GM18499 (cell line): ENCODE data around the gene ETV7.

Experiments used
- ATAC-seq: cut with Tn5 transposase; IDR thresholded peaks from one replicate; pipeline ENCODE4 v1.9.1; 2021; ENCODE audit warnings: moderate number of reproducible peaks; ENCODE audit not compliant: insufficient read depth, unreplicated experiment

Gene ETV7

DNA sequence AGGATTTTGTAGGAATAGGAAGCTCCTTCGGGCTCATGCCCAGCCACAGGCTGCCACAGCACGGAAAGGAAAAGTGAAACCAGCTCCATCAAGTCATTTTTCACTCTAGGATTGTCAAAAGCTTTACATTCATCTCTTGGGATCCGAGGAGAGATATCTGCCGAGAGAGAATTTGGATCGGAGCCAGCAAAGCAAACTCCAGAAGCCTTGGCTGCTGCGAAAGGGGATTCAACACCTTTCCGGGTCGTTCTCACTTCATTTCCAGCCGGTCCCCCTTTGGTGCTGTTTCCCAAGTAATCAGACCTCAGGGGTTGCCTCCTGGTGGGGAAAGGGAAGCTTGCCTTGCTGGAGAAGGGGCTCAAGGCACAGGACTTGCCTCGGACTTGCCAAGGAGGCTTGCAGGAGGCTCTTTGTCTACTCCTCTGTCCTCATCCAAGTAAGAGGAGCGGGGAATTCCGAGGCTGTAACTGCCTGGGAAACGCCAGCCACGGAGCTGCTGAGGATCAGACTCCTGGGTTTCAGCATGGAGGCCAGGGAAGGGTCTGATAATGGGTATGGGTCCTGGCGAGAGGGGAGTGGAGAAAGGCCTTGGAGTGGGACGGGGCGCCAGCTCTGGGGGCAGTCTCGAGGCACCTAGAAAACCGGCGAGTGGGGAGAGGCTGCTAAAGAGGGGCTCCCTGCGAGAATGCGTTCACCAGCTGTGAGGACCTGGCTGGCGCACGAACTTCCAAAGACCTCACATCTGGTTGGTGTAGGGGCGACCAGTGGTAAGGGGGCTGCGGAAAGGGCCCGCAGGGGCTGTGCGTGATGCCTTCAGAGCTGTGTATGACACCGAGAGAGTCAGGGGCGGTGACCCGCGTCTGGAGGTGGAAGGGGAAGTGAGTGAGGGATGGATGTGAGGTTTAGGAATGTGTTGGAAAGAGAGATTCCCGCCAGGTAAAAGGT lies 702 bp downstream of the ETV7 start:
- no peak for ATAC-seq

- ATAC-seq = no peak
Observed at GRCh38 chr6:36384095-36384494, 3.4 kb downstream of the ETV7 start.

GRCh38 chr6:36383606-36384005 lies 3.9 kb downstream of the ETV7 start:
- ATAC-seq = no peak

DNA sequence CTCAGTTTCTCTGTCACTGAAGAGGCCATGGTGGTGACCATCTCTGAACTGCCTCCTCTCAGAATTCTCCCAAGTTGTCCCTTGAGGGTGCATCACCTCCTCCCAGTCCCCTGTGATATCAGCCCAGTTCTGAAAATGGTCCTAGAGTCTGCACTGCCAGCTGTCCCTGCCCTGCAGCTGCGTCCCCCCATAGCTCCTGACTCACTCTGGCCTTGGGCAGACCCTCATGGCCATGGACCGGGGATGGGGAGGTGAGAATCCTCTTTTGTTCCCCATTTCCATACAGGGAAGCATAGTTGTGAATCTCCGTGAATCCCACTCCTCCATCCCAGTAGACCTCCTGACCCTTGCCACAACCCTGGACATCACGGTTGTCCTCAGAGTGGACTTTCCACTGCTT lies 4.5 kb downstream of the ETV7 start:
- ATAC-seq = no peak

- ATAC-seq = no peak
Observed at GRCh38 chr6:36381502-36382389, 5.7 kb downstream of the ETV7 start.

GRCh38 chr6:36380166-36380565 lies 7.3 kb downstream of the ETV7 start:
- no peak for ATAC-seq

- no peak for ATAC-seq
Observed at GRCh38 chr6:36378936-36379335, 8.5 kb downstream of the ETV7 start.

- ATAC-seq = no peak
Observed at GRCh38 chr6:36378243-36378920, 9.1 kb downstream of the ETV7 start.

DNA sequence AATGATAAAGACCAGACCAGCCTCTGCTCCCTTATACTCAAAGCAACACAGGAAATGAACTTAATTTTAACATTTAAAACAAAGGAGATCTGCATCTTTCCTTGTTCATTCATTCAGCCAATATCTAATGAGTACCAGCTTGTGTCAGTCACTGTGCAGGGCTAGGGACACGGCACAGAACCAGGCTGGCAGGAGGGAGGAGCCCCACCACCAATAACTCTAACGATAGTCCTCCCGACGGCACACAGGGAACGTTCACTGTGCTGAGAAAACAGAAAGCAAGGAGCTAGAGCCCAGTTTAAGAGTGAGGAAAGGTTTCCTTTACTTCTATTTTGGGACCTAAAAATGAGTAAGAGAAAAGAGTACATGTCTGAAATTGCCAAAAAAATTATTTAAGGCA lies 9.9 kb downstream of the ETV7 start:
- no peak for ATAC-seq

- ATAC-seq = no peak
Observed at GRCh38 chr6:36376742-36377141, 10.7 kb downstream of the ETV7 start.

DNA sequence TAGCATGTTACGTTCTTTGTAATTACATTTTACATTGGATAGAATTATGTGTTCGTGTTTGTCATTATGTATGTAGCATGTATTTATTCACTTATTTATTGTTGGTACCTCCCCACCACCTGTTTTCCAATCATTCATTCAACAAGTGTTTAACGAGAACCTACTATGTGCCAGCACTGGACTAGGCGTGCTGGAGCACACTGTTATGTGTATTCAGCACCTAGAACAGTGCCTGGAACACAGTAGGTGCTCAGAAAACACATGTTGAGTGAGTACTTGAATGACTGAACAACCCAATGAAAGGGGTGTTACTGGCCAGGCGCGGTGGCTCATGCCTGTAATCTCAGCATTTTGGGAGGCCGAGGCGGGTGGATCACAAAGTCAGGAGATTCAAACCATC lies 11.3 kb downstream of the ETV7 start:
- no peak for ATAC-seq

DNA sequence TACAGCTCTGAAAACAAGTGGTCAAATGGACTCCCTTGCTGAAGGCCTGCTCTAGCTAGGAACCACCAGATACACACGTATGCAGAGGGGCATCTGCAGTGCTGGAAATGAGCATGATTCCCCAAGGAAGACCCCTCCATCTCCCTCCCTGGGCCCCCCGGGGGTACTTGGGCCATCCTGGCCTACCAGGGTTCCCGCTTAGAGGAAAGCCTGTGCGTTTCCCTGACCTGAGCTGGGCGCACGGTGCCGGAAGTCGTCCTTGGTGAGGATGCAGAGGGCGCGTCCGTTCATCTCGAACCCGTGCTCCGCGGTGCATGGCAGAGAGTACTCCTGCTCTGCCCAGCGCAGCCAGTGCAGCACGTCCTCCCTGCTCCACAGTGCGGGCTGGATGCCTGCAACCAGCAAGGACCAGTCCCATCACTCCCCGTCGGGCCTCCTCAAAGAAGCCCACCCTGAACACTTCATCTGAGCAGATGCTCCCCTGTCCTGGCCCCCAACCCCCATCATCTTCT lies 11.8 kb downstream of the ETV7 start:
- ATAC-seq = no peak

- ATAC-seq = no peak
Observed at GRCh38 chr6:36374972-36375371, 12.5 kb downstream of the ETV7 start.

DNA sequence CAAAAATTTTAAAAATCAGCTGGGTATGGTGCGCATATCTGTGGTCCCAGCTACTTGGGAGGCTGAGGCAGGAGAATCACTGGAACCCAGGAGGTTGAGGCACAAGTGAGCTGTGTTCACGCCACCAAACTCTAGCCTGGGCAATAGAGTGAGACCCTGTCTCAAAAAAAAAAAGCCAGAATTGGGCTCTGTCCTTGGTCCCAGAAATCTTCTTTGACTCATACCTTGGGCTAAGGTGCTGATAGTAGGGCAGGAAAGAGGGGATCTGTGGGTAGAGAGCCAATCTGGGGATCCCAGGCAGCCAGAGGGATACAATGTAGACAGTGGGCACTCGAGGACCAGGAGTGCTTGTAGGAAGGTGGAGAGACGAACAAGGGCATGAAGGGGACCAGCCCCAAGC lies 13.3 kb downstream of the ETV7 start:
- ATAC-seq = no peak

DNA sequence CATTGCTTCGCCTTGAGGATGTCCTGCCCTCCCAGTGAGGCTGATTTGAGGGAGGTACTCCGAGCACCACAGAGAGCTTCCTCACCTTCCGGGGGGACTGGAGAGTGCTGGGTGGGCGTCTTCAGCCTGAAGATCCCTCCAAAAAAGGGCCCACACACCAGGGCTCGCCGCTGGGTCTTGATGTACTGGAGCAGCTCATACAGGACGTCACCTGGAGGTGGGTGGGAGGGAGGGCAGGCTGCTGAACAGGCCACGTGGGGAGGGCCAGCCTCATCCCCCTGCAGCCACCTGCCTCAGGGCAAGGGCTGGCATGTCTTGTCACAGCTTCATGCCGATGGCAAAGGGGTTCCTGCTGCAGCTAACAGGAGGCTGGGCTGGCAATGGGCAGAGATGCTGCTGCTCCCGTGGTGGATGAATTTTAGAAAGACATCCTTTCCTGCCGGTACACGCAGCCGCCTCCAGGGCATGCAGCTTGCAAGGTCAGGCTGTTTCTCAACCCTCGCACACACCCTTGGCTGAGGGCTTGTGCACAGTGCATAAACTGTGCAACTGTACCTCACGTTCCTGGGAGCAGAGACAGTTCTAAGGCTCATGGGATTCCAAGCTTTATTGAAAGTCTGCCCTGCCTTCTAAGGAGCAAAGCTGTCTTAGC lies 14.0 kb downstream of the ETV7 start:
- ATAC-seq = no peak

DNA sequence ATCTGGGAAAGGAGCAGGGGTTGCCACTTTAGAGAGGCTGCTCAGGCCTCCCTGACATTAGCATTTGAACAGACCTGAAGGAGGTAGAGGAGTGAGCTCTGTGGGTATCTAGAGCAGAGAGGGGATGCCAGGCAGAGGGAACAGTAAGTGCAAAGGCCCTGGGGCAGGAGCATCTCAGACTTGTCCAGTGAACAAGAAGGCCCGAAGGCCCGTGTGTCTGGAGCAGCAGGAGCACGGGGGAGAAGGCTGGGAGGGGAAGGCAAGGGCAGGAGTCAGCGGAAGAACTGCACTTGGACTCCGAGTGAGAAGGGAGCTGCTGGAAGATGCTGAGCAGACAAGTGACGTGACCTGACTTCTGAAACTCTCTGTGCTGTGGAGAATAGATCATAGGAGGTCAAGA lies 15.4 kb downstream of the ETV7 start:
- ATAC-seq = no peak

- ATAC-seq = no peak
Observed at GRCh38 chr6:36371211-36371610, 16.3 kb downstream of the ETV7 start.

DNA sequence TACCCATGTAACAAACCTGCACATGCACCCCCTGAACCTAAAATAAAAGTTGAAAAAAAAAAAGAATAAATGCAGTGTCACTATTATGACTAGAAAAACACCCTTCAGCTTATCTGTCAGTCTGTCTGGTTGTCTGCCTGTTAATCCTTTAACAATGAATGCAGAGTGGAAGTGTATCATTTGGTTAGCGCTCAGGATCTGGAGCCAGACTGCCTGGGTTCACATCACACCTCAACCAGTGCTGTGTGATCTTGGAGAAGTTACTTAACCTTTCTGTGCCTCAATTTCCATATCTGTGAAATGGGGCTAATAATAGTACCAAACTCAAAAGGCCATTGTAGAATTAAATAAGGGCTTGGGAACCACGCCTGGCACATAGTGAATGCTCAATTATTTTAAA lies 16.8 kb downstream of the ETV7 start:
- no peak for ATAC-seq

GRCh38 chr6:36368921-36369865 lies 18.3 kb downstream of the ETV7 start:
- ATAC-seq = no peak
